ENCODE results near the gene FAM237A. TPM values are rescaled to one million over a fixed set of nuclear protein-coding genes. Genes with fewer than 3 reads are reported as not detected.

Gene FAM237A
- total RNA-seq, 1 experiment from 2014 or later: not detected

- ATAC-seq: no peak
- intact Hi-C loops (cut with micrococcal nuclease): no loop called here
- BruUV-seq (replicated peaks): no TSS peak
- no peaks in the 10 kb centered on the region for H3K4me1 ChIP-seq (ENCODE audit: control insufficient read depth in 1 of 2, insufficient read depth in 2 of 2, low read length in 2 of 2)
- no peak overlapping the region for H3K4me2 ChIP-seq (ENCODE audit: low read length)
- RAD21 ChIA-PET (ENCODE audit: low non-redundant PET in 1 of 2, low total read pairs in 2 of 2, uncharacterized antibody in 2 of 2, unreplicated experiment in 2 of 2): no interaction called here
- no peaks in the 10 kb centered on the region for H3K9me2 ChIP-seq (ENCODE audit: insufficient read depth)
- H3K9me3 ChIP-seq (ENCODE audit: control insufficient read depth in 1 of 2, insufficient read depth in 1 of 2, low read depth in 1 of 2, low read length in 2 of 2): no peaks in the 10 kb centered on the region
- H4K20me1 ChIP-seq (ENCODE audit: insufficient read depth): no peaks in the 10 kb centered on the region
- POLR2A ChIA-PET: no interaction called here
- no peak overlapping the region for H3K9ac ChIP-seq (ENCODE audit: low read length)
- no peaks in the 10 kb centered on the region for H3K79me2 ChIP-seq (ENCODE audit: insufficient read depth, low read length)
- TF ChIP-seq EZH2 (IDR thresholded peaks at IDR 0.05) (no peak), SIN3A (IDR thresholded peaks at IDR 0.05; ENCODE audit: low read depth) (no peak), SP1 (IDR thresholded peaks at IDR 0.05; ENCODE audit: low read depth) (no peak), TCF7L2 (IDR thresholded peaks at IDR 0.05; ENCODE audit: borderline replicate concordance, extremely low read depth, insufficient read depth, insufficient read length) (no peak)
- H3K27ac ChIP-seq (ENCODE audit: low read depth, low read length): no peak overlapping the region
- CTCF ChIA-PET: interaction anchor here (1.4 kb wide), 1 partner anchor 39 kb away, joined by 4 read pairs; no protein-coding TSS in a partner anchor
- no peaks in the 10 kb centered on the region for H3K27me3 ChIP-seq (ENCODE audit: insufficient read depth, low read length)
- H3K4me3 ChIP-seq (replicated peaks in 1 of 2; ENCODE audit: low read depth in 1 of 2, low read length in 2 of 2): no peak overlapping the region
- no peaks in the 10 kb centered on the region for H3K36me3 ChIP-seq (ENCODE audit: control insufficient read depth in 1 of 2, insufficient read depth in 2 of 2, low read length in 2 of 2)
- no peak overlapping the region for H2AFZ ChIP-seq (ENCODE audit: low read depth, low read length, poor library complexity, severe bottlenecking)
- no peak for DNase-seq (ENCODE audit: low read depth, low spot score)
Observed at GRCh38 chr2:206597717-206598218, 44.5 kb upstream of the FAM237A start.

DNA sequence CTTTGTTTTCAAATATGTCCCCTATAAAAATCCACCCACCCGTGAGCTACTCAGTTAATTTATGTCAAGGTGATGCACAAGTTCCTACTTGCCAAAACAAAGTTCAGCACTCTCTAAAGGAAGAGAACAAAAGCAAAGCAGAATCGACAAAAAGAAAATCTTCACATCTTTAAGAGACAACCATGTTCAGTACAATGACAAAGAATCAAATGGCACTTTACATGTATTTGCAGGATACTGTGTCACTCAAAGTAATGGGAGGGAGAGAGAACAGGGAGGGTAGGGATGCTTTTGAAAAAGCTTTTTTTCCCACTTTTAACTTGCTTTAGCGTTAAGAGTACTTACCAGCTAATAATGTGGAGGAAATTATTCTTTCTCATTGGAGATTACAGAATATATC, 39.0 kb upstream of the FAM237A start:
- Histone ChIP-seq H3K9ac (ENCODE audit: low read length) (no peak overlapping the region), H3K36me3 (ENCODE audit: control insufficient read depth in 1 of 2, insufficient read depth in 2 of 2, low read length in 2 of 2) (no peaks in the 10 kb centered on the region), H3K27ac (ENCODE audit: low read depth, low read length) (no peak overlapping the region), H2AFZ (ENCODE audit: low read depth, low read length, poor library complexity, severe bottlenecking) (no peak overlapping the region), H3K4me3 (replicated peaks in 1 of 2; ENCODE audit: low read depth in 1 of 2, low read length in 2 of 2) (no peak overlapping the region), H3K9me2 (ENCODE audit: insufficient read depth) (no peaks in the 10 kb centered on the region), H3K79me2 (ENCODE audit: insufficient read depth, low read length) (no peaks in the 10 kb centered on the region), H4K20me1 (ENCODE audit: insufficient read depth) (no peaks in the 10 kb centered on the region), H3K9me3 (ENCODE audit: control insufficient read depth in 1 of 2, insufficient read depth in 1 of 2, low read depth in 1 of 2, low read length in 2 of 2) (no peaks in the 10 kb centered on the region), H3K4me1 (ENCODE audit: control insufficient read depth in 1 of 2, insufficient read depth in 2 of 2, low read length in 2 of 2) (no peaks in the 10 kb centered on the region), H3K27me3 (ENCODE audit: insufficient read depth, low read length) (no peaks in the 10 kb centered on the region), H3K4me2 (ENCODE audit: low read length) (no peak overlapping the region)
- ChIA-PET POLR2A (no interaction called here), CTCF (no interaction called here), RAD21 (ENCODE audit: low non-redundant PET in 1 of 2, low total read pairs in 2 of 2, uncharacterized antibody in 2 of 2, unreplicated experiment in 2 of 2) (no interaction called here)
- DNase-seq (ENCODE audit: low read depth, low spot score) (no peak), ATAC-seq (no peak)
- intact Hi-C loops (cut with micrococcal nuclease): no loop called here
- no TSS peak for BruUV-seq (replicated peaks)
- TF ChIP-seq ZBTB33 (IDR thresholded peaks at IDR 0.05; ENCODE audit: extremely low read depth, insufficient replicate concordance, low read length) (no peak), YY1 (IDR thresholded peaks at IDR 0.05; ENCODE audit: extremely low read depth, insufficient replicate concordance, low read depth, low read length) (no peak), SP1 (IDR thresholded peaks at IDR 0.05; ENCODE audit: low read depth) (no peak), JUND (IDR thresholded peaks at IDR 0.05) (no peak), EZH2 (IDR thresholded peaks at IDR 0.05) (no peak), POLR2AphosphoS5 (IDR thresholded peaks at IDR 0.05; ENCODE audit: low read depth, low read length) (no peak), ELF1 (IDR thresholded peaks at IDR 0.05; ENCODE audit: borderline replicate concordance, low read depth) (no peak), ZNF274 (IDR thresholded peaks at IDR 0.05; ENCODE audit: low read depth, low read length) (no peak)
- TF ChIP-seq, protein P1, sequence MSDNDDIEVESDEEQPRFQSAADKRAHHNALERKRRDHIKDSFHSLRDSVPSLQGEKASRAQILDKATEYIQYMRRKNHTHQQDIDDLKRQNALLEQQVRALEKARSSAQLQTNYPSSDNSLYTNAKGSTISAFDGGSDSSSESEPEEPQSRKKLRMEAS (IDR thresholded peaks at IDR 0.05): no peak
- TF ChIP-seq, protein P2, sequence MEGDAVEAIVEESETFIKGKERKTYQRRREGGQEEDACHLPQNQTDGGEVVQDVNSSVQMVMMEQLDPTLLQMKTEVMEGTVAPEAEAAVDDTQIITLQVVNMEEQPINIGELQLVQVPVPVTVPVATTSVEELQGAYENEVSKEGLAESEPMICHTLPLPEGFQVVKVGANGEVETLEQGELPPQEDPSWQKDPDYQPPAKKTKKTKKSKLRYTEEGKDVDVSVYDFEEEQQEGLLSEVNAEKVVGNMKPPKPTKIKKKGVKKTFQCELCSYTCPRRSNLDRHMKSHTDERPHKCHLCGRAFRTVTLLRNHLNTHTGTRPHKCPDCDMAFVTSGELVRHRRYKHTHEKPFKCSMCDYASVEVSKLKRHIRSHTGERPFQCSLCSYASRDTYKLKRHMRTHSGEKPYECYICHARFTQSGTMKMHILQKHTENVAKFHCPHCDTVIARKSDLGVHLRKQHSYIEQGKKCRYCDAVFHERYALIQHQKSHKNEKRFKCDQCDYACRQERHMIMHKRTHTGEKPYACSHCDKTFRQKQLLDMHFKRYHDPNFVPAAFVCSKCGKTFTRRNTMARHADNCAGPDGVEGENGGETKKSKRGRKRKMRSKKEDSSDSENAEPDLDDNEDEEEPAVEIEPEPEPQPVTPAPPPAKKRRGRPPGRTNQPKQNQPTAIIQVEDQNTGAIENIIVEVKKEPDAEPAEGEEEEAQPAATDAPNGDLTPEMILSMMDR (IDR thresholded peaks at IDR 0.05 in 2 of 3, conservative IDR thresholded peaks at IDR 0.05 in 1 of 3; ENCODE audit: borderline replicate concordance in 1 of 3, insufficient read depth in 1 of 3, low read depth in 2 of 3, low read length in 2 of 3): no peak

Data from HCT116 (cell line).